ENCODE results near the gene DCP1A.
"Not testable (repeated sequence)": the region's sequence is repeated elsewhere in the genome, so short reads cannot be mapped to it uniquely, and the experiment has no call there.

The DCP1A gene

DNA sequence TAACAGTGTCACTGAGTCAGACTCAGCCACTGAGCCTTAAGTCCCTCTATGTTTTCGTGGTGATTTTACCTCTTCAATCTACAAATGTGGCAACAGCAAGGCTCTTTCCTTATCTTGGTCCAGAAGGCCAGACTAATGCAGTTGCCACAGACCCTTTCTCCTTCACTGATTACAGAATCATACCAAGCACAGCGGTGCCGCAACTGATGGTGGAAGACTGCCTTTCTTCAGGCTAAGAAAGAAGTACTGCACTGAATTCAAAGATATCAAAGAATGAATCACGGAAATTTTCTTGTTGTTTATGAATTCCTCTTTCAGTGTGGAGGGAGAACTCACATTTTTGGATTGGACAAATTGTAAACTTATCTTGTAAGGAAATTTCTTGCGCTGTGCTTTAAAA lies 18.6 kb downstream of the DCP1A start:
- no peak for DNase-seq (ENCODE audit: low read depth)

- not testable (repeated sequence) for DNase-seq (ENCODE audit: low read depth)
Measured at GRCh38 chr3:53327986-53328385, 19.4 kb downstream of the DCP1A start.

DNA sequence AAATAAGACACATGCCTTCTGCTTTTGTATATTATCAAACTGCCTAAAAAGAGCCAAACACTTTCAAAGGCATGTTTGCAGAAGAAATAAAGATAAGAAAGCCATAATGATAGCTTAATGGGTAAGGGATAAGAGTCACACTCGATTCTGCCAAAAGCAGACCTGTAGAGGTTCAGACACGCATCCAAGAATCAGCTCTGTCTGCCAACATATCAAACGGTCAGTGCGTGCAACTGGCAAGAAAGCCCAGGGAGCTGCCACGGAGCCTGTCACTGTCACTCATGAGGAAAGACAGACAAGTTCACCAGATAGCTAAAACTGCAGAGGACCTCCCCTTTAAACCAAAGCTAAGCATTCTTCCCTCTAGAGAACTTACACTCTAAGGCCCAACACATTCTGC lies 23.2 kb downstream of the DCP1A start:
- no peak for DNase-seq (ENCODE audit: low read depth)

- DNase-seq (ENCODE audit: low read depth) = no peak
Measured at GRCh38 chr3:53320697-53321096, 26.6 kb downstream of the DCP1A start.

GRCh38 chr3:53318522-53318921 lies 28.8 kb downstream of the DCP1A start:
- no peak for DNase-seq (ENCODE audit: low read depth)

- DNase-seq (ENCODE audit: low read depth) = no peak
Measured at GRCh38 chr3:53312832-53313231, 34.5 kb downstream of the DCP1A start.

- DNase-seq (ENCODE audit: low read depth) = no peak
Measured at GRCh38 chr3:53311882-53312281, 35.5 kb downstream of the DCP1A start.

DNA sequence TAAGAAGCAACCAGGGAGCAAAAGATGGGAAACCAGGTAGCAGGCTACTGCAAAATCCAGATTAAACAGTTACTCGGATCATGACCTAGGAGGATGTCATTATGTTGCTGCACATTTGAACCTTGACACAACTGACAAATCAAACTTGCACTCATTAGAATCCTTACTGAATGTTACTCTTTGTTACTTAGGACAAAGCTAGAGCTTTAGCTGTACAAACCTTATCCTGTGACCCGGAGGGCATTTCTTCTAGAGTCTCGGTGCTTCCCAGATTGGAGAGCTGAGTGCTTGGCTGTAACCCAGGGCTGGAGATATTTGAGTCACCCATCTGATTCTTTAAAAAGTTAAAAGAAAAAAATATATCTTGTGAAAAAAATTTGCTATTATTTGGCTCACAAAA lies 43.4 kb downstream of the DCP1A start:
- no peak for DNase-seq (ENCODE audit: low read depth)

DNA sequence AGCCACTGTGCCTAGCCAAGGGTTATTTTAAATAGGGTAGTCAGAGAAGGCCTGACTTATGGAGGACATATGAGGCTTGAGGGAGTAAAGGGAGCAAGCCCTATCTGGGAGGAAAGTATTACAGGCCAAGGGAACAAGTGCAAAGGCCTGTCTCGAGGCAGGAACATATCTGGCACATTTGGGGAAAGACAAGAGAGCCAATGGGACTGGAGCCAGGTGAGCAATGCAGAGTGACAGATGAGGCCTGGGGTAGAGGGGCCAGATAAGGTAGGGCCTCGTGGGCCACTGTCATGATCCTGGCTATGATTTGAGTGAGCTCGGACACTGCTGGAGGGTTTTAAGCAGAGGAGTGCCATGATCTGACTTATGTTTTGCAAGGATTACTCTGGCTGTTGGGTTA lies 43.8 kb downstream of the DCP1A start:
- DNase-seq (ENCODE audit: low read depth) = no peak

DNA sequence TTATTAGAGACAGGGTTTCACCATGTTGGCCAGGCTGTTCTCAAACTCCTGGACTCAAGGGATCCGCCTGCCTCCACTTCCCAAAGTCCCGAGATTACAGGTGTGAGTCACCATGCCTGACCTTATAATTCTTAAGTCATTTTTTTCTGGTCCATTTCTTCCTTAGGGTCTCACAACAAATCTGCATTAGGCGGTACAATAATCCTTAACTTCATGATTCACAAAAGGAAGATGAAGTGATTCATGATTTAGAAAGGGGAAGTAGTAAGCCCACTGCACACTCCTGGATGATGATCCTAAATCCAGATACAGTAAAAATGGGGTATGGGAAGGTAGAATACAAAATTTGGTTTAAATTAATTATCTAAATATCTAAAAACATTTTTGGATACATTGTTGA lies 46.5 kb downstream of the DCP1A start:
- DNase-seq (ENCODE audit: low read depth) = no peak

GRCh38 chr3:53299611-53300023 lies 47.7 kb downstream of the DCP1A start:
- DNase-seq (ENCODE audit: low read depth) = not testable (repeated sequence)

- no peak for DNase-seq (ENCODE audit: low read depth)
Measured at GRCh38 chr3:53295410-53295809, 51.9 kb downstream of the DCP1A start.

- no peak for DNase-seq (ENCODE audit: low read depth)
Measured at GRCh38 chr3:53293867-53294266, 53.5 kb downstream of the DCP1A start.

GRCh38 chr3:53288214-53288613 lies 59.1 kb downstream of the DCP1A start:
- DNase-seq (ENCODE audit: low read depth) = no peak

GRCh38 chr3:53287131-53287629 lies 60.2 kb downstream of the DCP1A start:
- no peak for DNase-seq (ENCODE audit: low read depth)

DNA sequence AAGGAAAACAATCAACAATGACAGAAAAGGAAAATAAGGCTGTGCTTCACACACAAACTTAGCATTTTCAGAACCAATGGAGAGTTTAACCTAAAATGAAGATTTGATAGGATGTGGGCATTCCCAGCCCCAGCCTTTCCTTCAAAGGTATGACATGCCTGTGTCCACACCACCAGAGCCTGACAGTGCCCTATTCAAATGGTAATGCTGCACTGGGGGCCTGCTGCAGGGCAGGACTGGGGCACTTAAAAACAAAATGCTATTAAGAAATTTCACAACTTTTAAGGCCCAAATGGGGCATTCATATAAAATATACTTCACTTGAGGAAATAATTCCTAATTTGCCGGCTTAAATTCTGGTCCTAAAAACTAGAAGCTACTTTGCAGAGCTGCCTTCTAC lies 60.6 kb downstream of the DCP1A start:
- no peak for DNase-seq (ENCODE audit: low read depth)

DNA sequence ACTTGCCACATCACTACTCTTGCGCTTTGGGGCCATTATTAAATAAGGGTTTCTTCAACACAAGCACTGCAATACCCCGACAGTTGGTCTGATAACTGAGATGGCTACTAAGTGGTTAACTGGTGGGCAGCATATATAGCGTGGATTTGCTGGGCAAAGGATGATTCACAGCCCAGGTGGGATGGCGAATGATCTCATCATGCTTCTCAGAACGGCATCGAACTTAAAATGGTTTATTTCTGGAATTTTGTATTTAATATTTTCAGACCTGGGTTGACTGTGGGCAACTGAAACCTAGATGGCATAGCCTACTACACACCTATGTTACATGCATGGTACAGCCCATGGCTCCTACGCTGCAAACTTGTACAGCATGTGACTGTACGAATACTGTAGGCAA lies 64.8 kb downstream of the DCP1A start:
- no peak for DNase-seq (ENCODE audit: low read depth)

GRCh38 chr3:53278667-53279066 lies 68.7 kb downstream of the DCP1A start:
- DNase-seq (ENCODE audit: low read depth) = no peak

DNA sequence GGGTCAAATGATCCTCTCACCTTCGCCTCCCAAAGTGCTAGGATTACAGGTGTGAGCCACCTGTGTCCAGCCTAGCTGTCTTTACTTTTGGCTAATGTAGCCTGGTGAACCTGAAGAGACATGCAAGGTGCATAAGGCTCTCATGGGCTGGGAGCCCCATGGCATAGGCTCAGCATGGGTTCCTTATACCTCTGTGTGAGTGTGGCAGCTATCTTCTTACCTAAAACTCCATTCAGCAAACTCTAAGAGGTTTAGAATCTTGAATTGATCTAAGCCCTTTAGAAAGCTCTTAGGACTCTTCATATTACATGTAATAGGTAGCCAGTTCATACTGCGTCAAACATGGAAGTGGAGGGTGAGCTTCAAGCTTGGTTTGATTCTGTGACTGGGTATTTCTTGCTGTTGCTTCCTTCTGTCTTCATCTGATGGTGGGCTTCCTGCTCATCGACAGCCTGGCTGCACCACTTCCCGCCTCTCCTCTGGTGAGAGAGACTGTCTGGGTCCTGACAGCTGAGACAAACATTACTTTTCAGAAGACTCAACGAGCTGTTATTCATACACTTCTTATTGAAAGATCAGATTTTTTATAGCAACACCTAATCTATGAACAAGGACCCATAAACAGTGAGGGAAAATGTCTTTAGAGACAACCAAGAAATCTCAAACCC lies 72.3 kb downstream of the DCP1A start:
- no peak for DNase-seq (ENCODE audit: low read depth)

DNA sequence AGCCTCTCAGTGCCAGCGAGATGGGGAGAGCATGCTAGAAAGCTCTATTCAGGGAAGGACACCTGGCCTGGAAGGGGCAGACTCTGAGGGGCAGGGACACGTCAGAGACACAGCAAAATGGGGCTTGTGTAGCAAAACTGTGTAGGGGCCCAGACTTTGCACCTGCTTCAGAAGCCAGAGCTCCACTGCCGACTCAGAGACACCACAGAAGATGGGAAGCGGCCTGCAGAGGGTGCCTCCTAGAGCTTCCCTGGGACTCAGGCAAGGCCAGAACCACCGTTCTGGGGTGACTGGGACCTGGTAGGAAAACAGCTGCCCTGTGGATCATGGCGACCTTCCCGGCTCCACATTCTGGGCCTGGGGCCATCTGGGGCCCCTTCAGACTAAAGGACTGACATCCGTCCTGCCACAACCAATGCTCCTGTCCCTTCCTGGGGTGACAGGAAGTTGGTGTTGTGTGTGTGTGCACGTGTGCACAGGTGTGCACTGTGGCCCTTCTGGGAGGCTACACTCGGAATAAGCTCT lies 74.1 kb downstream of the DCP1A start:
- no peak for DNase-seq (ENCODE audit: low read depth)

GRCh38 chr3:53269888-53270880 lies 77.2 kb downstream of the DCP1A start:
- no peak for DNase-seq (ENCODE audit: low read depth)

- not testable (repeated sequence) for DNase-seq (ENCODE audit: low read depth)
Measured at GRCh38 chr3:53269193-53269592, 78.2 kb downstream of the DCP1A start.

DNA sequence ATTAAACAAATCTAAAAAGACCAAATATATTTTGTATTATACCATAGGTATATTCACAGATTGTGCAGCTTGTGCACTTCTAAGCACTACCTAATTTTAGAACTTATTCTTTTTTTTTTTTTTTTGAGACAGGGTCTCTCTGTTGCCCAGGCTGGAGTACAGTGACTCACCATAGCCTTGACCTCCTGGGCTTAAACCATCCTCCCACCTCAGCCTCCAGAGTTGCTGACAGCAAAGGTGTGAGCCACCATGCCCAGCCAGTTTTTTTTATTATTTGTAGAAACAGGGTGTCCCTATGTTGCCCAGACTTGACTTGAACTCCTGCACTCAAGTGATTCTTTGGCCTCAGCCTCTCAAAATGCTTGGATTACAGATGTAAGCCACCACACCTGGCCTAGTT lies 79.6 kb downstream of the DCP1A start:
- DNase-seq (ENCODE audit: low read depth) = no peak

Measured in activated gamma-delta T cell treated with anti-CD3 and anti-CD28 coated beads, Interleukin-2, amount 50 U/mL, for 16 hours (primary cell).